CD4-positive, alpha-beta T cell treated with Interleukin-10 for 1 hour (primary cell): Measurements from ENCODE around the gene KCNMA1.

Experiments used
- DNase-seq: peaks from one replicate; pipeline ENCODE4 v3.0.0-alpha.2; 2020

Gene KCNMA1

GRCh38 chr10:77474386-77474785 is 163.2 kb downstream of the KCNMA1 start:
- DNase-seq = no peak

DNA sequence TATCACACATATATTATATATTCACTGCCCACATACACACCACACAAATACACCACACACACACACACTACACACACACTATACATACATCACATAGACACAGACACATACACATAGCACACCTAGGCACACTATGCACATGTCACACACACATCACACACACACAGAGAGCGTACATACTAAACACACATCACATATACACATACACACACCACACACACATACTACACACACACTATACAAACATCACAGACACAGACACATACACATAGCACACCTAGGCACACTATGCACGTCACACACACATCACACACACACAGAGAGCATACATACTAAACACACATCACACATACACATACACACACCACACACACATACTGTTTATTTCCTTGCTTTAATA is 165.5 kb downstream of the KCNMA1 start:
- DNase-seq = no peak

- DNase-seq = no peak
Measured at GRCh38 chr10:77471069-77471536, 166.5 kb downstream of the KCNMA1 start.

- DNase-seq = no peak
Measured at GRCh38 chr10:77467422-77467963, 170.1 kb downstream of the KCNMA1 start.

DNA sequence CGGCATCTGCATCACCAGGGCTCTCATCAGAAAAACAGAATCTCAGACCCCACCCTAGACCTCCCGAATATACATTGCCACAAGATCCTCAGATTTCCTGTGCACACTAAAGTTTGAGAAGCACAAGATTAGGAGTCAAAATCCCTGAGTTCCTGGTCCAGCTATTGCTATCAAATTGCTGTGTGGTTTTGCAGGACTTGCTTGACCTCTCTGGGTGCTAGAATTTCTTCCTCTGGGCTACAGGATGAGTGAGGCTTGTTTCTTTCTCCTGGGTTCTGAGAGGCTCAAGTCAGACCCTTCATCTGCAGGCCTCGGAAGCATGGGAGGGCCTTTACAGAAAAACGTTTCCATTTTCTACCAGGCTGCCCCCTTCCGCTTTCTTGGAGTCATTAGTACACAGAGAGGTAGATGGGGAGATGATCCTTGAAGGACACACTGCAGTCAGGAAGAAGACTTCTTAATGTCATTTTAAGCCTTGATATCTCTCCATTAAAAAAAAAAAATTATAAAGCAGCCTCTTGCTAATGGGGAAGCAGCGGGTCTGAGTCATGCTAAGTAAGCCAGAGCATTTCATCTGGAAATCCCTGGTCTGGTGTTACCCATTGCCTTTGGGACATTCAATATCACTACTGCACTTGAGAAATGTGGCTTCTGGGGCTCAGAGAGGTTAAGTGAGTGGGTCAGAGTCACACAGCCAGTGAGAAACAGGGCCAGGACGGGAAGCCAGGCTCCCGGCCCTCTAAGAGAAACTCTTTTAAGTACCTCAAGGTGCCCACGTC is 173.5 kb downstream of the KCNMA1 start:
- no peak for DNase-seq

DNA sequence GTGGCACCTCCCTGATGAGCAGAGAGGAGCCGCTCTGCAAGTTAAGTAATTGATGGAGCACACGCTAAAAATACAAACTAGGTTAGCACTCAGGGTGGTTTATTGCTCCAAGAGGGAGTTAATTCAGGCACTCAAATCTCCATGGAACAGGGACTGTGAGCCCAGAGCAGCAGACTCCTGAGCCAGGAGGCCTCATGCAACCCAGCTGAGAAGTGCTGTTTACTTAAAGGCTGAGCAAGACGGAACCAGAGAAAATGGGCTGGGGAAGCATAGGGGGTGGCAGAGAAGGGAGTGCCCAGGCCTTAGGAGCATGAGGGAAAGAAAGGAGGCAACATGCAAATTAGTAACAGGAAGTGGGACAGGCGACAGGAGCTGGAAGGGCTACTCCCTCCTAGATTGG is 174.1 kb downstream of the KCNMA1 start:
- no peak for DNase-seq

DNA sequence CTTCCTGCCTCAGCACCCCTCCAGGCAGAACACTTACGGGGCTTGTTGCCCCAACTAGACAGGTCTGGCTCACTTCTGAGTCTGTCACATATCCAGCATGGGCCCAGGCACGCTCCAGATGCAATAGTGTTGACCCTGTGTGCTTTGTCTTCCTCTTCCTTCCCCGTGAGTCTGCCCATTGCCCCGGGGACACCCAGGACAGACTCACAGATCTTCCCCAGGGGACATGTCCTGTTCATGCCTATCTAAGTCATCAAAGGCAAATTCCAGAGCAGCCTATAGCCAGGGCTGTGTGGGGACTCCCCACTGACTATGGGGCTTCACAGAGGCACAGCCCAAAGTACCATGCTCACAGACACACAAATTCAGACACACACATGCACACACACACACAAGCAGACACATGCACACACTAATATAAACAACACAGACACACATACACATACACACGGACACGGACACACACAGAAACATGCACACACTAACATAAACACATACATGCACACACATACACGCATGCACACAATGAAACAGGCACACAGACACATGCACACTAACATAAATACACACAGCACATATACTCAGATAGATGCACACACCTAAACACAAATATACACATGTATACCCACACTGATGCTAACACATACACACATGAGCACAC is 175.8 kb downstream of the KCNMA1 start:
- DNase-seq = no peak

DNA sequence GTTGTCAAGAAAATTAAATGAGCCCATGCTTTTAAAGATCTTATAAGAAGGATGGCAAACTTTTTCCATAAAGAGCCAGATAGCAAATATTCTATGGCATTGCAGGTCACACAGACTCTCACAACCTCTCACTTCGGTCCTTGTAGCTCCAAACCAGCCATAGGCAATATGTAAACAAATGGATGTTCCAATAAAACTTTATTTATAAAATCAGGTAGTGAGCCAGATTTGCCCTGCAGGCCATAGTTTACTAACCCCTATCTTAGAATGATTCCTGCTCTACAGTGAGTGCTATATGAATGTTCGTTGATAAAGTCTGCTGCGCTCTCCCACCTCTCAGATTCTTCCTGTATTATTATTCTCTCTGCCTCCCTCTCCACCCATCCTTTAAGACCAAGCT is 177.7 kb downstream of the KCNMA1 start:
- no peak for DNase-seq

- no peak for DNase-seq
Measured at GRCh38 chr10:77458986-77459590, 178.5 kb downstream of the KCNMA1 start.

DNA sequence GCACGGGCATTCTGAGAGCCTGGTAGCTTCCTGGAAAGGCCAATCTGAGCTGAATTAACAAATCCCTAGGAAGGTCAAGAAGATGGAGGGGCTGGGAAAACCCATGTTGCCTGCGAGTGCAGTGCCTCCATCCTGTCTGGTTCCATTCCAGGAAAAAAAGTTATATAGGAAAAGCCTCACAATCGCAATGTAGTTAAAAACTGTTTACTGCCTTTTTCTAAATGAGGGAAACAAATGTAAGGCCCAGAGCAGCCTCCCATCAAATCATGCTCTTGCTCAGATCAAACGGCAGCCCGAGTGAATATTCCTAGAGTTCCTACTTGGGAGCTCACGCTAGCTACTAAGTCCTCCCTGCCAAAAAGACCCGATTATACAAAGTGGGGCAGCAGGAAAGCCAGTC is 179.9 kb downstream of the KCNMA1 start:
- DNase-seq = no peak

- DNase-seq = no peak
Measured at GRCh38 chr10:77457266-77457665, 180.3 kb downstream of the KCNMA1 start.

- no peak for DNase-seq
Measured at GRCh38 chr10:77456414-77456813, 181.2 kb downstream of the KCNMA1 start.

DNA sequence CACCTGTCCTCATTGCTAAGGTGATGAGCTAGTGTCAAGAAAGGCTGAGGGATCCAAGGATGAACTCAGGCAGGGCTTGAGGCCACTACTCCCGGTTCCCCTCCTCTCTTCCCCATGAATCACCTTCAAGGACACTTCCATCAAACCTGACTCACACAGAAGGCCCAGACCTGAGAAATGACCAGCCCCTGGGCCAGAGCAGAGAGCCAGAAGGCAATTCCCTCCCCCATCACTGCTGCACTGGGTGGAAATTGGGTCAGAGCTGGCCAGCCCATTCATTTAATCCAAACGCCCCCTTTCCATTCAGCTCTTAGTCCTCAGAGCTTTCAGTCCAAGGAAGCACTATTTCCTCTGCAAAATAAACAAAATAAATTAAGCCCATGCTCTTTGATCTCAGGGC is 182.0 kb downstream of the KCNMA1 start:
- no peak for DNase-seq

GRCh38 chr10:77452952-77453564 is 184.6 kb downstream of the KCNMA1 start:
- no peak for DNase-seq

DNA sequence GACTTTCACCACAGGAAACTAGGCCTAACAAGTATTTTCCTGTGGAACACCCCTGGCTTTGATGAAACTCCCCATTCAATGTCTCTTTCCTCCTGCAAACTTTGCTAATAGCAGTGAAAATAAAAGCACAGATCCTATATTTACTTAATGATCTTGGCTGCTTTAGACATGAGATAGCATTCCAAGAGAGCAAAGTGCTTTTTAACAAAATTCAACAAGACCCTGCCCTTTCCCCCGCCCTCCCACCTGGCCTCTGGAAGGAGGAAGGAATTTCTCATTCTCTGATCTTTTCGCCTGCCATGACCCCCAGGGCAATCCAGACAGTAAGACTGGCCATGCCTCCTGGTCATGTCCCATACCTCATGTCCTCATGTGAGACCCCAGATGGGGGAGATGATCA is 185.7 kb downstream of the KCNMA1 start:
- DNase-seq = no peak

DNA sequence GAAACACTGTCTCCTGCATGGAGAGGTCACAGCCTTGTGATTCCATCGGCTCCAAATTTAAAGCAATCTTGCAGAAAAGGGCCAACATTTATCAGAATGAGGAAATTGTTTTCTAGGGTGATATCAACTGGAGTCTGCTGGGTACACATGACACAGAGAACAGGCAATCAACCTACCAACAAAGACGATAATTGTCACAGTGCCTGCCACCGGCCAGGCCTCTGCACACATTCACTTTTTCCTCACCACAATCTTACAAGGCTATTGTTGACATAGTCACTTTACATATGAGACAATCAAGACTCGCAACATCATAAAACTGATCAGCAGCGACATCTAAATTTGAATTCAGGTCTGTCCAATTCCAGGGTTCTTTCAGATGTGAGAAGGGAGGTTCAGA is 189.4 kb downstream of the KCNMA1 start:
- DNase-seq = no peak

GRCh38 chr10:77446700-77447099 is 190.9 kb downstream of the KCNMA1 start:
- DNase-seq = no peak

GRCh38 chr10:77445547-77445946 is 192.1 kb downstream of the KCNMA1 start:
- no peak for DNase-seq

- DNase-seq = no peak
Measured at GRCh38 chr10:77444041-77444440, 193.6 kb downstream of the KCNMA1 start.

GRCh38 chr10:77442699-77443189 is 194.9 kb downstream of the KCNMA1 start:
- DNase-seq = no peak

- DNase-seq = no peak
Measured at GRCh38 chr10:77441353-77442166, 196.0 kb downstream of the KCNMA1 start.

GRCh38 chr10:77436257-77436975 is 201.2 kb downstream of the KCNMA1 start:
- DNase-seq = no peak
